K562 (cell line): Measurements from ENCODE around the gene HBM. TPM values are rescaled to one million over a fixed set of nuclear protein-coding genes. Genes with fewer than 3 reads are reported as not detected.

Source experiments
- AFF1 ChIP-seq, 2 experiments: fragments of 450-650 bp; IDR thresholded peaks; 2 replicates each; pipeline ENCODE4 v1.6.1; 2018; ENCODE audit warnings: mild to moderate bottlenecking in 2 of 2, low read depth in 1 of 2; ENCODE audit not compliant: partially characterized antibody in 2 of 2
- E2F4 ChIP-seq: sonication (generic); formaldehyde crosslinking; IDR thresholded peaks from 2 replicates; pipeline ENCODE4 v1.8.0; 2022; ENCODE audit warnings: mild to moderate bottlenecking, low read depth, missing genetic modification reagents
- EHMT2 ChIP-seq: fragments of 450-650 bp; IDR thresholded peaks from 2 replicates; pipeline ENCODE4 v1.6.1; 2018; ENCODE audit warnings: antibody characterized with exemption
- ETS1 ChIP-seq: conservative IDR thresholded peaks from 2 replicates; pipeline ENCODE4 v1.6.1; 2011; ENCODE audit warnings: low read depth, mild to moderate bottlenecking, low read length; ENCODE audit not compliant: control insufficient read depth
- HDAC1 ChIP-seq, 2 experiments: fragments of 450-650 bp; IDR thresholded peaks; 2 replicates each; pipeline ENCODE4 v1.6.1; 2016 to 2017; ENCODE audit warnings: inconsistent platforms in 1 of 2, mild to moderate bottlenecking in 1 of 2, moderate library complexity in 1 of 2
- MED1 ChIP-seq: sonication (generic); formaldehyde crosslinking; IDR thresholded peaks from 2 replicates; pipeline ENCODE4 v1.8.1; 2023; ENCODE audit warnings: missing genetic modification reagents, borderline replicate concordance
- NCOA1 ChIP-seq: fragments of 450-650 bp; IDR thresholded peaks from 2 replicates; pipeline ENCODE4 v1.6.1; 2016; ENCODE audit warnings: low read depth
- REST ChIP-seq, 2 experiments: fragments of 450-650 bp; formaldehyde crosslinking in 1 of 2; IDR thresholded peaks; 2 replicates each; pipeline versions ENCODE4 v1.4.0 to v1.6.1; 2014 to 2020; ENCODE audit warnings: mild to moderate bottlenecking in 2 of 2, borderline replicate concordance in 1 of 2, low read depth in 1 of 2
- SIN3A ChIP-seq, 2 experiments: fragments of 150-350 bp in 1 of 2; IDR thresholded peaks; 2 replicates each; pipeline ENCODE4 v1.6.1; 2011 to 2016; ENCODE audit warnings: borderline replicate concordance in 2 of 2, low read depth in 2 of 2, low read length in 2 of 2, mild to moderate bottlenecking in 2 of 2, moderate library complexity in 2 of 2; ENCODE audit not compliant: control insufficient read depth in 1 of 2
- ZNF511 ChIP-seq: sonication (generic); formaldehyde crosslinking; IDR thresholded peaks from 2 replicates; pipeline ENCODE4 v1.8.0; 2022; ENCODE audit warnings: mild to moderate bottlenecking, missing genetic modification reagents
- polyA plus RNA-seq, 8 experiments: library from polyadenylated mRNA; depleted of rRNA in 4 of 8; stranded (reverse) in 5 of 8; unstranded in 3 of 8; fragments of >200 nt; fragmentation: Nextera tagmentation in 2 of 8; fragmentation: Illumina TruSeq in 1 of 8; extraction: Ambion mirVana in 2 of 8; extraction: Trizol in 1 of 8; gene quantifications; 2 replicates each; pipeline versions ENCODE4 v1.2.1 to v1.2.3, GENCODE V29; 2011 to 2014; ENCODE audit warnings: inconsistent platforms in 1 of 8, missing spikeins in 1 of 8
- total RNA-seq, 7 experiments: library from RNA; depleted of rRNA in 6 of 7; stranded (reverse); fragments of >200 nt in 6 of 7; fragmentation: Illumina TruSeq in 2 of 7; extraction: Trizol in 2 of 7; gene quantifications; 2 replicates each; pipeline versions ENCODE4 v1.2.1 to v1.2.3, GENCODE V29; 2011 to 2021; ENCODE audit warnings: low replicate concordance in 1 of 7

The HBM gene
- total and polyA plus RNA-seq, 9 of the 15 experiments (the other 6 are each of a cell fraction or from before 2014, with no cell fraction given) = not detected

GRCh38 chr16:170088-170507 is 4.3 kb downstream of the HBM start (continued):
- TF ChIP-seq ETS1 = peak; percentile 40; the same call in 1 of the 2 replicates
- 0 out of 2 replicates have a peak, but pooled peaks have one; percentile 50 for TF ChIP-seq MED1 (CRISPR knock-in tag)
- TF ChIP-seq EHMT2 = peak; percentile 97
- TF ChIP-seq ZNF511 (CRISPR knock-in tag) = 0 out of 2 replicates have a peak, but pooled peaks have one; percentile 62
- TF ChIP-seq AFF1 (IDR thresholded peaks at IDR 0.05; ENCODE audit: low read depth in 1 of 2, partially characterized antibody in 2 of 2) = peak in 1 of 2 experiments; percentile 79
- TF ChIP-seq HDAC1 (IDR thresholded peaks at IDR 0.05) = peak in 1 of 2 experiments; percentile 63; a peak in 1 of 4 replicates
- peak; percentile 26; the same call in 1 of the 2 replicates for TF ChIP-seq E2F4 (CRISPR knock-in tag)
- TF ChIP-seq REST (IDR thresholded peaks at IDR 0.05; ENCODE audit: borderline replicate concordance) = peak; percentile 98
- TF ChIP-seq REST (CRISPR knock-in tag; IDR thresholded peaks at IDR 0.05; ENCODE audit: low read depth) = peak; percentile 95
- TF ChIP-seq NCOA1 = 0 out of 2 replicates have a peak, but pooled peaks have one; percentile 27
- peak in 1 of 2 experiments; percentile 64; a peak in 1 of 4 replicates for TF ChIP-seq SIN3A (IDR thresholded peaks at IDR 0.05; ENCODE audit: borderline replicate concordance in 2 of 2, control insufficient read depth in 1 of 2, low read depth in 2 of 2, low read length in 2 of 2)
